Activated T-helper 17 cell treated with anti-CD3 and anti-CD28 coated beads, Interleukin-2, amount 50 U/mL, for 72 hours (primary cell): ENCODE results near the gene KATNA1. TPM values are rescaled to one million over a fixed set of nuclear protein-coding genes. Genes with fewer than 3 reads are reported as not detected.

Experiments
- ATAC-seq: fragments of 150-1000 bp; cut with Tn5 transposase; replicated peaks from 2 replicates; pipeline ENCODE4 v1.10.0; 2021; ENCODE audit warnings: mild to moderate bottlenecking, moderate library complexity
- H3K27ac Mint-ChIP-seq: one replicate; pipeline ENCODE4 v1.8.0; 2022; ENCODE audit warnings: mixed read lengths
- H3K27me3 Mint-ChIP-seq: one replicate; pipeline ENCODE4 v1.8.0; 2022; ENCODE audit warnings: mixed read lengths
- H3K36me3 Mint-ChIP-seq: one replicate; pipeline ENCODE4 v1.8.0; 2022; ENCODE audit warnings: low read depth, mild to moderate bottlenecking, mixed read lengths
- H3K4me1 Mint-ChIP-seq: one replicate; pipeline ENCODE4 v1.8.0; 2022; ENCODE audit warnings: mixed read lengths
- H3K4me3 Mint-ChIP-seq: one replicate; pipeline ENCODE4 v1.8.0; 2022; ENCODE audit warnings: mild to moderate bottlenecking, mixed read lengths
- H3K9me3 Mint-ChIP-seq: one replicate; pipeline ENCODE4 v1.8.0; 2022; ENCODE audit warnings: mixed read lengths
- total RNA-seq, 2 donors: library from RNA; stranded (reverse); gene quantifications; one replicate each; pipeline ENCODE4 v1.2.3, GENCODE V29; 2022

Gene KATNA1
- total RNA-seq, 2 donors from 2014 or later: 12.3 to 18.8 TPM

DNA sequence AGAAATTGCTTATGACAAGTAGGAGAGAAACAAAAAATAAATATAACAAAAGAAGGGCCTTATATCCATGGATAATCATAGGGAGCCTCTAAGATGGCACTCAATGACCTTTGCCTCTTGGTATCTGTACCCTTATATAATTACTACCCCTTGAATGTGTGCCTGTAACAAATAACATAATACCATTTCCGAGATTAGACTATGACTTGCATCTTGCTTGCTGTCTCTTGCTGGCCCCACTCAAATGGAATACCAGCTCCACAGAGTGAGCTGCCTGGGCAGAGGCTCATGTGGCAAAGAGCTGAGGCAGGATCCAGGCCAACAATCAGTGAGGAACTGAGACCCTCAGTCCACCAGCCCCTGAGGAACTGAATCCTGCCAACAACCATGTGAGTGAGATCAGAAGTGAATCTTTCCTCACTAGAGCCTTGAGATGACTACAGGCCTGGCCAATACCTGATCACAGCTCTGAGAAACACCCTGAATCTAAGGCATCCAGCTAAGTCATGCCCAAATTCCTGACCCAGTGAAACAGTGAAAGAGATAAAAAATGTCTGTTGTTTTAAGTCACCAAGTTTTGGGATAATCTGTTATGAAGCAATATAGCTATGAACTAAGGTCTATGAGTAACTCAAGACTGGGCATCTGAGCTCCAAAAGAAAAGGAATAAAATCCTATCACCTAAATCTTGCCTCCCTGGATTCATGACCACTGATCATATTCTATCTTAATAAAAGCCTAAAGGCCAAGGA lies 5.5 kb downstream of the KATNA1 start:
- Mint-ChIP-seq H3K4me1 (peaks cover 14% of the 10 kb centered on the region), H3K27me3 (no peaks in the 10 kb centered on the region), H3K36me3 (peaks cover 5% of the 10 kb centered on the region), H3K9me3 (no peaks in the 10 kb centered on the region), H3K27ac (peak overlapping the region; percentile 29), H3K4me3 (no peak overlapping the region)
- no peak for ATAC-seq

DNA sequence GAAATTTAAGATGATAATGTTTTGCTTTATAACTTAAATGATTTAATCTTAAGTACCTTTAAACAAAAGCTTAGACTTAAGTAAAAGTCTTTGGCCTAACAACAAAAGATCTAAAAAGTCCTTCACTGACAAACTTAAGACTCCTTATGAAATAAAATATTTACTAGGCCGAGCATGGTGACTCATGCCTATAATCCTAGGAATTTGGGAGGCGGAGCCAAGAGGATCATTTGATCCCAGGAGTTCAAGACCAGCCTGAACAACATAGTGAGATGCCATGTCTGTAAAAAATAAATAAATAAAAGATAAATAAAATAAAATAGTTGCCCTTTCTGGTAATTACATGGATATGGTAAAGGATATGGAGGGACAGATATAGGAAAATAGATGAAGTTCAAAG lies 12.4 kb downstream of the KATNA1 start:
- no peak for ATAC-seq
- Mint-ChIP-seq H3K4me3 (no peak overlapping the region), H3K4me1 (no peaks in the 10 kb centered on the region), H3K27ac (no peak overlapping the region), H3K36me3 (peaks cover 43% of the 10 kb centered on the region), H3K9me3 (no peaks in the 10 kb centered on the region), H3K27me3 (no peaks in the 10 kb centered on the region)

DNA sequence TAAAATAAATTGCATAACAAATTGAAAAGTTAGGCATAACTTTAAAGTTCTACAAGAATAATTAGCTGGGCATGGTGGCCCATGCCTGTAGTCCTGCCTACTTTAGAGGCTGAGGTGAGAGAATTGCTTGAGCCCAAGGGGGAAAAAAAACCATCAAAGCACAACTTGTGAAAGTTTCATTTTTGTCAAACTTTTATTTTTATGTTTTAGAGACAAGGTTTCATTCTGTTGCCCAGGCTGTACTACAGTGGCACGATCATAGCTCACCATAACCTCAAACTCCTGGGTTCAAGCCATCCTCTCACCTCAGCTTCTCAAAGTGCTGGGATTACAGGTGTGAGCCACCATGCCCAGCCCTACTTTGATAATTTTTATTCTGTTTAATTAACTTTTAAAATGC lies 14.2 kb downstream of the KATNA1 start:
- Mint-ChIP-seq H3K36me3 (peaks cover 53% of the 10 kb centered on the region), H3K4me3 (no peak overlapping the region)

DNA sequence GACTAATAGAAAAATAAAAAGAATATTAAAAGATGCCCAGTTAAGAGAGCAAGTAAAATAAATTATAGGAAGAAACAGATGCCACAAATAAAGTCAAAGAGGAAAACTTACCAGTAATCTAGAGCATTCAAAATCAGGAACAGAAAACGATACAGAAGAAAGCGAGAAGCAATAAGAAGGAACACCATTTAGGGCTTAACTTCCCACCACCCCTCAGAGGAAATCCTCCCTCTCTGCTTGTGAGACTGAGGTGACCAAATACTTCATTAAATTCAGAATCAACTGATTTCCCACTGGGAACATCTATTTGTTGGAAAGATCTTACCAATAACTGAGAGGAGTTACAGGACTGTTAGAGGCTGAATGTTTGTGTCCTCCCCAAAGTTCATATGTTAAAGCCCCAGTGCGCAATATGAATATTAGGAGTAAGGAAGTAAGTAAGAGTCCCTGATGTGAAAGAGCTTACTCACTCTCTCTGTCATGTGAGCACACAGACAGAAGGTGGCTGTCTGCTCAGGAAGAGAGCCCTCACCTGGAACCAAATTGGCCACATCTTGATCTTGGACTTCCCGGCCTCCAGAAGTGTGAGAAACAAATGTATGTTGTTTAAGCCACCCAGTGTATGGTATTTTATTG lies 19.5 kb downstream of the KATNA1 start:
- no peaks in the 10 kb centered on the region for H3K27me3 Mint-ChIP-seq
- H3K27ac Mint-ChIP-seq: peak overlapping the region; percentile 1
- no peak overlapping the region for H3K4me3 Mint-ChIP-seq
- peaks cover 57% of the 10 kb centered on the region for H3K36me3 Mint-ChIP-seq
- ATAC-seq: peak; percentile 52
- H3K4me1 Mint-ChIP-seq: no peaks in the 10 kb centered on the region
- no peaks in the 10 kb centered on the region for H3K9me3 Mint-ChIP-seq

More for the DNA sequence above, 14.2 kb downstream of the KATNA1 start:
- Mint-ChIP-seq H3K27ac (no peak overlapping the region), H3K4me1 (no peaks in the 10 kb centered on the region), H3K27me3 (no peaks in the 10 kb centered on the region), H3K9me3 (no peaks in the 10 kb centered on the region)
- ATAC-seq: no peak

DNA sequence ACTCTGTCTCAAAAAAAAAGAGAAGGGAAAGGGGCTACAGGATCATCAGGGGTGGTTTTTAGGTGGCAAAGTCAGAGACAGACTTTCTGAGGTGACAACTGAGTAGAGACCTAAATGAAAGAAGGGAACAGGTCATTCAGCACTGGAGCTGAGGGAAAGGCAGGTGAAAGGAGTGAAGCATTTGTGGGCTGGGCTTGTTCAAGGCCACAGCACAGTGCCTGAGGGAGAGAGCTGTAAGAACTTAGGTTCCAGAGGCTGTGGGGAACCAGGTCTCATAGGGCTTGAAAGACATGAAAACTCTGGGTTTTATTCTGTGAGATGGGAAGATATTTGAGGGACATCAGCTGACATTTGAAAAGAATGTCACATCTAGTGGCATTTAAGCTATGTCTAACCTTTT lies 20.8 kb downstream of the KATNA1 start:
- Mint-ChIP-seq H3K4me3 (no peak overlapping the region), H3K27ac (no peak overlapping the region), H3K4me1 (peaks cover 3% of the 10 kb centered on the region), H3K36me3 (peaks cover 66% of the 10 kb centered on the region), H3K27me3 (no peaks in the 10 kb centered on the region), H3K9me3 (no peaks in the 10 kb centered on the region)
- no peak for ATAC-seq

DNA sequence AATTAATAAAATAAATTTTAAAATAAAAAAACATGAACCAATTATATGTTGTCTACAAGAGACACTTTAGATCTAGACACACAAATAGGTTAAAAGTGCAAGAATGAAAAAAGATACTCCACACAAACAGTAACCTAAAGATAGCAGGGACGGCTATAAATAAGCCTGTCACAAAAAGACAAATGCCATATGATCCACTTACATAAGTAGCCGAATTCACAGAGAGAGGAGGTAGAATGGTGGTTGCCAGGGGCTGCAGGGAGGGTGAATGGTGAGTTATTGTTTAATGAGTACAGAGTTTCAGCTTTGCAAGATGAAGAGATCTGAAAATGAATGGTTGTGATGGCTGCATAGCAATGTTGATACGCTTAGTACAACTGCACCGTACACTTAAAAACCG lies 32.7 kb downstream of the KATNA1 start:
- H3K4me3 Mint-ChIP-seq: no peak overlapping the region
- peaks cover 9% of the 10 kb centered on the region for H3K4me1 Mint-ChIP-seq
- peaks cover 80% of the 10 kb centered on the region for H3K36me3 Mint-ChIP-seq
- no peaks in the 10 kb centered on the region for H3K9me3 Mint-ChIP-seq
- H3K27me3 Mint-ChIP-seq: no peaks in the 10 kb centered on the region
- no peak for ATAC-seq
- H3K27ac Mint-ChIP-seq: no peak overlapping the region

DNA sequence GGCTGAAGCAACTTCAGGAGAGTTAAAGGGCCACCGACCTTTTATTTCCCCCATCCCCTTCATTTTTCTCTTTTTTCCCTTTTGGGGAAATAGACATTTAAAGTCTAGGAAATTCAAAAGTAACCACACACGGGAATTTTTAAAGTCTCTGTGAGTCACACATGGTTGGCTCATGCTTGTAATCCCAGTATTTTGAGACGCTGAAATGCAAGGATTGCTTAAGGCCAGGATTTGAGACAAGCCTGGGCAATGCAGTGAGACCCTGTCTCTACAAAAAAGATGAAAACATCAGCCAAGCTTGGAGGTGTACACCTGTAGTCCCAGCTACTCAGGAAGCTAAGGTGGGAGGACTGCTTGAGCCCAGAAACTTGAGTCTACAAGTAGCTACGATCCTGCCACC lies 34.2 kb downstream of the KATNA1 start:
- Mint-ChIP-seq H3K27me3 (no peaks in the 10 kb centered on the region), H3K27ac (no peak overlapping the region), H3K36me3 (peaks cover 76% of the 10 kb centered on the region), H3K9me3 (no peaks in the 10 kb centered on the region), H3K4me1 (peaks cover 9% of the 10 kb centered on the region), H3K4me3 (no peak overlapping the region)
- no peak for ATAC-seq

DNA sequence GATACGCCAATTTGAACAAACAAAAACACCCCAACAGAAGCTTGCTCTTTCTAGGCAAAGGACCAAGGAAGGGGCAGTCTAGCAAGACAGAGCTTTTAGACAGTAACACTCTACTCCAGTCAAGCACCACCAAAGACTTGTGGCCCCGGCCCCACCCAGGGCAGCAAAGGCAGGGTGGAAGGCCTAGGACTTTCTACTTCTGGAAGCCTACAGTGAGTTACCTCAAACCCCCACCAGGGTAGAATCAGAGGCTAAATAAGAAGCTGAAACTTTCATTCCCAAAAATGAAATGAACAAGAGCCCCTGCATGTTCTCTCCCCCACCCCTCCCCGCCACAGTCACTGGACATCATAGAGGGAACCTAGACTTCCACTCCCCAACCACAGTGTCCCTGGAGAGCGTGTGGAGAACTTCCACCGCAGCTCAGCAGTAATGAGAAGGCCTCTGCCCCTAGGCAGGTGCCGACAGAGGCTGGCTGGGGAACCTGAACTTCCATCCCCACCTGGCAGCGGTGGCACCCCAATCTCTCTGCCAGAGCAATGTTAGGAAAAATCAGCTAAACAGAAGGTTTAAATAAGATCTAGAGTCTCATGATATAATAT lies 40.0 kb downstream of the KATNA1 start:
- Mint-ChIP-seq H3K27me3 (no peaks in the 10 kb centered on the region), H3K36me3 (peaks cover 46% of the 10 kb centered on the region)

DNA sequence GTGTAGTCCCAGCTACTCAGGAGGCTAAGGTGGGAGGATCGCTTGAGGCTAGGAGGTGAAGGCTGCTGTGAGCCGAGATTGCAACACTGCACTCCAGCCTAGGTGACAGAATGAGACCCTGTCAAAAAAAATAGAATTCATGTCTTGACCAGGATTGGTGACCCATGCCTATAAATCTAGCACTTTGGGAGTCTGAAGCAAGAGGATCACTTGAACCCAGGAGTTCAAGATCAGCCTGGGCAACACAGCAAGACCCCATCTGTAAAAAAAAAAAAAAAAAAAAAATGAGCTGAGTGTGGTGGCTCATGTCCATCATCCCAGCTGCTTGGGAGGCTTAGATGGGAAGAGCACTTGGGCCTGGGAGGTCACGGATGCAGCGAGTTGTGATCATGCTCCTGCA lies 48.0 kb downstream of the KATNA1 start:
- Mint-ChIP-seq H3K4me1 (no peaks in the 10 kb centered on the region), H3K27me3 (no peaks in the 10 kb centered on the region), H3K36me3 (peaks cover 81% of the 10 kb centered on the region), H3K4me3 (no peak overlapping the region), H3K9me3 (no peaks in the 10 kb centered on the region), H3K27ac (no peak overlapping the region)
- no peak for ATAC-seq

More for the DNA sequence above, 40.0 kb downstream of the KATNA1 start:
- no peak for ATAC-seq
- H3K27ac Mint-ChIP-seq: peak overlapping the region; percentile 61
- H3K4me3 Mint-ChIP-seq: no peak overlapping the region
- no peaks in the 10 kb centered on the region for H3K9me3 Mint-ChIP-seq
- peaks cover 6% of the 10 kb centered on the region for H3K4me1 Mint-ChIP-seq

DNA sequence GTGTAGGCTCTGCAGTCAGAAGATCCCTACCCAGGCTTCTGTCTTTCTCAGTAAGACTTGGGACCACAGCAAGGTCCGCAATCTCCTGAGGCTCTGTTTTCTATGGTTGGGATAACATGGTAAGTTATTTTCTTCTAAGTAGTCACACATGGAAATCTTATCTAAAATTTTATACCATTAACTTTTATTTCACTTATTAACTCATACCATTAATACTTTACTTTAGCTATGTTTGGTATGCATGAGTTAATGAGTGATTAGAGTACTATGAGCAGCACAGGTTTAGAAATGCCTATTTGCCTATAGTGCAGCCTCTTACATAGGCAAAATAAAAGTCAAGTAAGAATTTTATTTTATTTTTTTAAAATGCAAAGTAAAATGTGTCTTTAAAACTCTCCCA lies 55.1 kb downstream of the KATNA1 start:
- Mint-ChIP-seq H3K4me1 (no peaks in the 10 kb centered on the region), H3K27ac (no peak overlapping the region), H3K36me3 (peaks cover 76% of the 10 kb centered on the region), H3K9me3 (no peaks in the 10 kb centered on the region), H3K4me3 (no peak overlapping the region), H3K27me3 (no peaks in the 10 kb centered on the region)
- ATAC-seq: no peak

DNA sequence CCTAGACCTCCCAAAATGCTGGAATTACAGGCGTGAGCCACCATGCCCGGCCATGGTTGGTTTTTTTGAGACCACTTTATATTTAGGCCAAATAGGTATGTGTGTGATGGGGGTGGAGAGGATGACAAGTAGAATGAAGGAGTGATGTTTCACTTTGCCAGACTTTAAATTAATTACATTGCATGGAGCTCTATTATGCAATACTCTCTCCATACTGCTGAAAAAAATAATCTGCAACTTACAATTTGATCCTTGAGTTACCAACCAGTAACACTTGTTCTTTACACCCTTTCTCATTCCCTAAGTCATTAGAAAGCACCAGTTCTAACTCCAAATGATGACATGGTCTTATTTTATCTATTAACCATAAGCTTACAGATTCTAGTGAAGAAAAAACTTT lies 55.5 kb downstream of the KATNA1 start:
- Mint-ChIP-seq H3K9me3 (no peaks in the 10 kb centered on the region), H3K27me3 (no peaks in the 10 kb centered on the region), H3K36me3 (peaks cover 72% of the 10 kb centered on the region), H3K27ac (no peak overlapping the region), H3K4me3 (no peak overlapping the region), H3K4me1 (no peaks in the 10 kb centered on the region)
- ATAC-seq: no peak

DNA sequence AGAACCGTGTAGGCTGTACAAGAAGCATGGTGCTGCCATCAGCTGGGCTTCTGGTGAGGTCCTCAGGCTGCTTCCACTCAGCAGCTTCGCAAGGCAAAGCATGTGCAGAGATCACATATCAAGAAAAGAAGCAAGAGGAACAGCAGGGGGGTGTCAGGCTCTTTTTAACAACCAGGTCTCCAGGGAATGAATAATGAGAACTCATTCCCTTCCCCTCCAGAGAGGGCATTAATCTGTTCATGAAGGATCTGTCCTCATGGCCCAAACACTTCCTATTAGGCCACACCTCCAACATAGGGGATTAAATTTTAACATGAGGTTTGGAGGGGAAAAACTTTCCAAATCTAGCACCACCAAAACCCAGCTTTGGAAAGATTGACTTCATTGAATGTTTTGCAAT lies 62.4 kb downstream of the KATNA1 start:
- Mint-ChIP-seq H3K27ac (peak overlapping the region; percentile 41), H3K36me3 (peaks cover 70% of the 10 kb centered on the region), H3K9me3 (no peaks in the 10 kb centered on the region), H3K27me3 (no peaks in the 10 kb centered on the region), H3K4me3 (no peak overlapping the region), H3K4me1 (no peaks in the 10 kb centered on the region)
- ATAC-seq: no peak

DNA sequence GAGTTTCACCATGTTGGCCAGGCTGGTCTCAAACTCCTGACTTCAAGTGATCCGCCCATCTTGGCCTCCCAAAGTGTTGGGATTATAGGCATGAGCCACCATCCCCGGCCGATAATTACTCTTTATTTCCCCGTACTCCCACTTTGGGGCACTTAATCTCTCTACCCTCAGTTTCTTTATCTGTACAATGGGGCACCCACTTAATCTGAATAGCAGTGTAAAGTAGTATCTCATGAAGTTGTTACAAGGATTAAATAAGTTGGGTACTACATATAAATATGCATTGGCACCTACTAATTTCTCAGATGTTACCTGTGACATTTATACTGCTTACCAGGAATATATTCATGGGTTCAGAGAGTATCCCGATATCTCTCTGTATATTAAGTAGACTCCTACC lies 67.2 kb downstream of the KATNA1 start:
- no peaks in the 10 kb centered on the region for H3K9me3 Mint-ChIP-seq
- H3K36me3 Mint-ChIP-seq: peaks cover 75% of the 10 kb centered on the region
- H3K27me3 Mint-ChIP-seq: no peaks in the 10 kb centered on the region
- H3K4me3 Mint-ChIP-seq: no peak overlapping the region
- no peaks in the 10 kb centered on the region for H3K4me1 Mint-ChIP-seq
- ATAC-seq: no peak
- H3K27ac Mint-ChIP-seq: no peak overlapping the region

DNA sequence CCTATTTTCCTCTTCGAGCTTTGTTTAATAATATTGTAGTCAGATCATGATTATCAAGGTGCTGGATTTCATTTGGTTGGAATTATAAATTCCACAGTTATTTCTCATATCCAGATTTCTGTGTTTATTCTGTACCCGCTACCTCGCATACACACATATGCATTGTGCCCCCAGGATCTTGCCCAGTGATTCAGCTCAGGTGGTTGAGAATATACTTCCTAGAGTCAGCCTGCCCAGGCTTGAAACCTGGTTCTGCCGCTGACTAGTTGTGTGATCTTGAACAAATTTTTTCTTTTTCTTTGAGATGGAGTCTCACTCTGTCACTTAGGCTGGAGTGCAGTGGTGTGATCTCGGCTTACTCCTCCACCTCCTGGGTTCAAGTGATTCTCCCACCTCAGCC lies 67.6 kb downstream of the KATNA1 start:
- H3K4me1 Mint-ChIP-seq: no peaks in the 10 kb centered on the region
- peaks cover 71% of the 10 kb centered on the region for H3K36me3 Mint-ChIP-seq
- no peak overlapping the region for H3K27ac Mint-ChIP-seq
- no peak overlapping the region for H3K4me3 Mint-ChIP-seq
- no peaks in the 10 kb centered on the region for H3K27me3 Mint-ChIP-seq
- H3K9me3 Mint-ChIP-seq: no peaks in the 10 kb centered on the region
- no peak for ATAC-seq

DNA sequence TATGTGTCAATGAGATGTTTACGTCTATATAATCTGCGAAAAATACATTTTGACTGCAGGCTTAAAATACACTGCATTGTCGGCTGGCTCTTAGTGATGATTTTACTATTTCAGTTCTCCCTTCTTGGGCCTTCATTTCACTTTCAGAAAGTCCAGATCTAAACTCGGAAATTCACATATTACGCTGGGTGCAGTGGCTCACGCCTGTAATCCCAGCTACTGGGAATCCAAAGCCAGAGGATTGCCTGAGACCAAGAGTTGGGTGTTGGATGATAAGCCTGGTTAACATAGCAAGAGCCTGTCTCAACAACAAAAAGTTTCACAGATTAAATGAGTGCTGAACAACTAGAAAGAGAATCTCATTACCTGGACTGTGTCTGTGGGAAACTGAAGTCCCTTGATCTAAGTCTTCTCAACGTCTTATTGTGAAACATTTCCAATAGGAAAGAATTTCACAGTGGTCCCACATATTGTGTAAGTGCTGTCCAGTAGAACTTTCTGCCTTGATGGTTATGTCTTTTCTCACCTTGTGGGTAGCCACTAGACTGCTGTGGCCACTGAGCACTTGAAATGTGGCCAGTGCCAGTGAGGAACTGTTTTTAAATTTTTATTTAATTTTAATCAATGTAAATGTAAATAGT lies 80.4 kb downstream of the KATNA1 start:
- Mint-ChIP-seq H3K27me3 (no peaks in the 10 kb centered on the region), H3K9me3 (no peaks in the 10 kb centered on the region), H3K27ac (no peak overlapping the region), H3K36me3 (no peaks in the 10 kb centered on the region), H3K4me1 (peaks cover 5% of the 10 kb centered on the region), H3K4me3 (peak overlapping the region; percentile 90)
- ATAC-seq: no peak
